Activated T-helper 17 cell treated with anti-CD3 and anti-CD28 coated beads, Interleukin-2, amount 50 U/mL, for 72 hours (primary cell): ENCODE data around the gene EIF5A2. TPM values are rescaled to one million over a fixed set of nuclear protein-coding genes. Genes with fewer than 3 reads are reported as not detected.
A peak's percentile ranks its signal among the peaks of the same experiment; 100 is the strongest.
"Not testable (repeated sequence)": the region's sequence is repeated elsewhere in the genome, so short reads cannot be mapped to it uniquely, and the experiment has no call there.

Source experiments
- ATAC-seq: fragments of 150-1000 bp; cut with Tn5 transposase; replicated peaks from 2 replicates; pipeline ENCODE4 v1.10.0; 2021; ENCODE audit warnings: mild to moderate bottlenecking, moderate library complexity
- H3K27ac Mint-ChIP-seq: one replicate; pipeline ENCODE4 v1.8.0; 2022; ENCODE audit warnings: mixed read lengths
- H3K27me3 Mint-ChIP-seq: one replicate; pipeline ENCODE4 v1.8.0; 2022; ENCODE audit warnings: mixed read lengths
- H3K36me3 Mint-ChIP-seq: one replicate; pipeline ENCODE4 v1.8.0; 2022; ENCODE audit warnings: low read depth, mild to moderate bottlenecking, mixed read lengths
- H3K4me1 Mint-ChIP-seq: one replicate; pipeline ENCODE4 v1.8.0; 2022; ENCODE audit warnings: mixed read lengths
- H3K4me3 Mint-ChIP-seq: one replicate; pipeline ENCODE4 v1.8.0; 2022; ENCODE audit warnings: mild to moderate bottlenecking, mixed read lengths
- H3K9me3 Mint-ChIP-seq: one replicate; pipeline ENCODE4 v1.8.0; 2022; ENCODE audit warnings: mixed read lengths
- total RNA-seq, 2 donors: library from RNA; stranded (reverse); gene quantifications; one replicate each; pipeline ENCODE4 v1.2.3, GENCODE V29; 2022

Gene EIF5A2
- 1 to 10 TPM; 4.7 to 8.9 TPM for total RNA-seq

DNA sequence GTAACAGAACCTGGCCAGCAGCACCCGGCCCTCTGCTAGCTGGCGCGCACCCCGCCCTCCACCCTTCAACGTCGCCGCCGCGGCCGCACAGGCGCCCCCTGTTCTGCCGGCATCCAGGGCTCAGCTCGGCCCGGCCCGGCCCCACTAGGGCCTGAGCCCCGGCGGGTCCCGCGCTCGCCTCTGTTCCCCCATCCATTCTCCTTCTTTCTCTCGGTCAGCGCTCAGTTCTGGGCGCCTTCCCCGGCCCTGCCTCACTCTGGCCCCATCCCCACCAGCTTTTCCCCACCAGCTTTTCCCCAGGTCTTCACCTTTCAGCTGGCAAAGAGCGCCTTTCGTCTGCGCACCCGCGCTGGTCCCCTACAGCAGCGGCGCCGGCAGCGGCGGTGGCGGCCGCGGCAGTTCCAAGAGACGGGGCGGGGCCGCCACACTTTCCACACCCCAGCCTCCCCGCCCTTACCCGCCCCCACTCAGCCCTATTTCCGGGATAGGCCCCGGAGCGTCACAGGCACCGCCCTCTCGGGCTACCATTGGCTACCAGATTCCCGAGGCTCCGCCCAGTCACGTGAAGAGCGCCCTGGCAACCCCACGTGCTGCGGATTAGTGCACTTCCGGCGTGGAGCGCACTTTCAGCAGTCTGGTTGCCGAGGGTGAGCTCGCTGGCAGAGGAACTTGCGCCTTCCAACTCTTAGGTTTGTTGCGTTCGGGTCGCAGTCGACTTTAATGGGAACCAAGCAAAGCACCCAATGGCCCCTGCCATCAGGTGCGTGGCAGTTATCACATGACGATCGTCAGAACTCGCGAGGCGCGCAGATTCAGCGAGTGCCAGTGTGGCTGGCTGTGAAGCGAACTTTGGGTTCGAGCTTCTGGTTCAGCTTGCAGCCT lies at the start of gene EIF5A2:
TSS of gene EIF5A2 (minus strand) at position 403 of the 882 bp plus-strand sequence. CDS start 831 bp downstream, outside the sequence.
- Mint-ChIP-seq H3K4me1 (no peaks in the 10 kb centered on the region), H3K27me3 (no peaks in the 10 kb centered on the region), H3K4me3 (peak within 1 kb of the TSS; percentile 87), H3K27ac (peak within 1 kb of the TSS; percentile 88), H3K36me3 (no peaks in the 10 kb centered on the region), H3K9me3 (peaks cover 3% of the 10 kb centered on the region)
- peak; percentile 96 for ATAC-seq

DNA sequence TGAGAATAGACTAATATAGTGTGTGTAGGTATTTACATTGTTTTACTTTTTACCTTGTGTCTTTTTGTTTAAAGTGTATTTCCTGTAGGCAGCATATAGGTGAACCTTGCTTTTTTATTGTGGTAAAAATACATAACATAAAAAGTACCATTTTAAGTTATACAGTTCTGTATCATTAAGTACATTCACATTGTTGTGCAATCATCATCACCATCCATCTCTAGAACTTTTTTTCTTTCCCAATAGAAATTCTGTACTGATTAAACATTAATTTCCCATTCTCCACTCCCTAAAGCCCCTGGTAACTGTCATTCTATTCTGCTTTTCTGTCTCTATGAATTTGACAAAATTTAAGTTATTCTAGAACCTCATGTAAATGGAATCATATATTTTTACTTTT lies 48.2 kb upstream of the EIF5A2 start:
- H3K27ac Mint-ChIP-seq: no peak overlapping the region
- no peaks in the 10 kb centered on the region for H3K4me1 Mint-ChIP-seq
- no peak for ATAC-seq
- H3K9me3 Mint-ChIP-seq: no peaks in the 10 kb centered on the region
- peaks cover 17% of the 10 kb centered on the region for H3K27me3 Mint-ChIP-seq
- no peak overlapping the region for H3K4me3 Mint-ChIP-seq
- H3K36me3 Mint-ChIP-seq: no peaks in the 10 kb centered on the region

DNA sequence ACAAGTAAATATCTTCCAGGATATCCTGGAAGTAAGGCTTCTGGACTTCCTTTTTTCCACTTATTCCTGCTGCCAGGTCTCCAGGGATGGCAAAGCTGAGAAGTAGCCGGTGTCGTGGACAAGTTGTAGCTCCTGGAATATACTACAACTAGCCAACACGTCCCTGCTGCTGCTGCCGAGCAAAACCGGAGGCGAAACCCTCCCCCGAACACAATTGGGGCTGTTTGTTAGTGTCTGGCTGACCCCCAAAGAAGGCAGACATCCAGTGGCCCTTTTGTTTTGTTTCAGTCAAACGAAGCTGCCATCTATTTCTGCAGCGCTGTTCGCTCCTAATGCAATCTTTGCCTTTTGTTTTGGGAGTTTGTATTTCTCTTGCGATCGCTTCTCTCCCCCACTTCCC lies 45.3 kb upstream of the EIF5A2 start:
- Mint-ChIP-seq H3K27ac (no peak overlapping the region), H3K36me3 (no peaks in the 10 kb centered on the region), H3K27me3 (peaks cover 14% of the 10 kb centered on the region), H3K4me1 (no peaks in the 10 kb centered on the region), H3K4me3 (no peak overlapping the region), H3K9me3 (no peaks in the 10 kb centered on the region)
- no peak for ATAC-seq

DNA sequence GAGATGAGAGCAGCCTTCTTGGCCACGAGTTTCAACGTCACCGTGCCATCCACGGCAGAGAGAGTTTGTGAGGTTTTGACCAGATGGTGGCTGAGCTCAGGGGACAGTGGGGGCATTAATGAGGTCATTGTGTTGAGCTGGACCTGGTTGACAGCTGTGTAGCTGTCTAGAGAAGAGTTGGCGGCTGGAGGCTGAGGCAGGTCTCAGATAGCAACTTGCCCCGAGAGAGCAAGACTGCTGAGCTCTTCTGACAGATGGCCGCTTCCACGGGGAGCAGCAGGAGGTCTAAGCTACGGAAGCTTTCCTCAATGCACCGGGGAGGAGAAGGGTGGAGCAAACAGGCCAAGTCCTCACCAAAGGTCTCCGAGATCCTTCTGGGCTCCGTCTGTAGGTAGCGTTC lies 44.8 kb upstream of the EIF5A2 start:
- Mint-ChIP-seq H3K27ac (no peak overlapping the region), H3K9me3 (no peaks in the 10 kb centered on the region), H3K4me1 (no peaks in the 10 kb centered on the region), H3K27me3 (peaks cover 14% of the 10 kb centered on the region), H3K4me3 (no peak overlapping the region), H3K36me3 (no peaks in the 10 kb centered on the region)
- ATAC-seq: no peak

DNA sequence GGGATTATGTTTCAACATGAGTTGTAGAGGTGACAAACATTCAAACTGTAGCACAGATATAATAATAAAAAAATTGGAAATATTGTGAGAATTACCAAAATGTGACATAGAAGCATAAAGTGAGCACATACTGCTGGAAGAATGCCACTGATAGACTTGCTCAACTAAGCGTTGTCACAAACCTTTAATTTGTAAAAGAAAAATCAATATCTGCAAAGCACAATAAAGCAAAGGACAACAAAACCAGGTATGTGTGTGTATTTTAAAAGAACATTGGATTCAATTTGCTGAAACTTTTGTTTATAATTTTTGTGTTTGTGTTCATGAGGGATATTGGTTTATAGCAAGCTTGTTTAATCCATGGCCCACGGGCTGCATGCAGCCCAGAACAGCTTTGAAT lies 40.8 kb upstream of the EIF5A2 start:
- Mint-ChIP-seq H3K36me3 (no peaks in the 10 kb centered on the region), H3K9me3 (no peaks in the 10 kb centered on the region), H3K4me1 (no peaks in the 10 kb centered on the region), H3K27ac (no peak overlapping the region), H3K27me3 (peaks cover 17% of the 10 kb centered on the region), H3K4me3 (no peak overlapping the region)
- no peak for ATAC-seq

DNA sequence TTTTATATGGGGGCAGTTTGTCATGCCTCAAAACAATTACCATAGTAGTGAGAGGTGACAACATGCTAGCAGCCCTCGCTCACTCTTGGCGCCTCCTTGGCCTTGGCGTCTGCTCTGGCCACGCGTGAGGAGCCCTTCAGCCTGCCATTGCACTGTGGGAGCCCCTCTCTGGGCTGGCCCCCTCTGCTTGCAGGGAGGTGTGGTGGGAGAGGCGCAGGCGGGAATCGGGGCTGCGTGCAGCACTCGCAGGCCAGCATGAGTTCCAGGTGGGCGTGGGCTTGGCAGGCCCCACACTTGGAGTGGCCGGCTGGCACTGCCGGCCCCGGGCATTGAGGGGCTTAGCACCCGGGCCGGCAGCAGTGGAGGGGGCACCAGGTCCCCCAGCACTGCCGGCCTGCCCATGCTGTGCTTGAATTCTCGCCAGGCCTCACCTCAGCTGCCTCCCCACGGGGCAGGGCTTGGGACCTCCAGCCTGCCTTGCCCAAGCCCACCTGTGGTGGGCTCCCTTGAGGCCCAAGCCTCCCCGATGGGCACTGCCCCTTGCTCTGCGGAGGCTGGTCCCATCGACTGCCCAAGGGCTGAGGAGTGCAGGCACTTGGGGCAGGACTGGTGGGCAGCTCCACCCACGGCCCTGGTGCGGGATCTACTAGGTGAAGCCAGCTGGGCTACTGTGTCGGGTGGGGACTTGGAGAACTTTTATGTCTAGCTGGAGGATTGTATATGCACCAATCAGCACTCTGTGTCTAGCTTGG lies 38.8 kb upstream of the EIF5A2 start:
- no peaks in the 10 kb centered on the region for H3K4me1 Mint-ChIP-seq
- ATAC-seq: no peak
- no peak overlapping the region for H3K4me3 Mint-ChIP-seq
- H3K36me3 Mint-ChIP-seq: no peaks in the 10 kb centered on the region
- H3K9me3 Mint-ChIP-seq: no peaks in the 10 kb centered on the region
- peaks cover 19% of the 10 kb centered on the region for H3K27me3 Mint-ChIP-seq
- H3K27ac Mint-ChIP-seq: no peak overlapping the region

DNA sequence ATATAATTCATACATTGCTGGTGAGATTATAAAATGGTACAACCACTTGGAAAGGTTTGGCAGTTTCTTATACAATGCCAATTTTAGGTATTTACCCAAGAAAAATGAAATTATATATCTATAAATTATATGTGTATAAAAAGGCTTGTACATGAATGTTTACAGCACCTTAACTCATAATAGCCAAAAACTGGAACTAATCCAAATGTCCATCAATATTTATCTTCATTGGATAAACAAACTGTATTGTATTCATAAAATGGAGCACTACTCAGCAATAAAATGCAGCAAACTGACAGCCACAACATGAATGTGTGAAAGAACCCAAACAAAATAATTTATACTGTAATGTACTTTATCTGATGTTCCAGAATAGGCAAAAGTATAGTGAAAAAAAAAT lies 33.6 kb upstream of the EIF5A2 start:
- Mint-ChIP-seq H3K4me3 (no peak overlapping the region), H3K4me1 (no peaks in the 10 kb centered on the region), H3K27me3 (peaks cover 32% of the 10 kb centered on the region), H3K9me3 (peaks cover 9% of the 10 kb centered on the region), H3K27ac (no peak overlapping the region), H3K36me3 (no peaks in the 10 kb centered on the region)
- ATAC-seq: no peak

DNA sequence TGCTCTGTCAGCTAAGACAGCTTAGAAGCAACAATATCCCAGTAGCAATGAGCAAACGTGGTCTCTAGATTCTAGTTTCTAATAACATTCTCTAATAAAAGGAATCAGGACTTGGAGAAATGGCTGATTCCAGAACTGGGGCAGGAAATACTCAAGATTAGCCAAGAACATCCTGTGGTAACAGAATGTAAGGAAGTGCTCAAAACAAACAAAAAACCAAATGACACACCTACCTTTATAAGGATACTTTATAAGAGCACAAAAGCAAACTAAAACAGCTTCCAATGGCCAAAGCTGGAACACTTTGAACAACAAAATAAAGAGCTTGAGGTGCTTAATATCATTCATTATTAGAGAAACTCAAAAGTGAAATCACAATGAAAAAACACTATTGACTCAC lies 33.1 kb upstream of the EIF5A2 start:
- H3K36me3 Mint-ChIP-seq: no peaks in the 10 kb centered on the region
- ATAC-seq: no peak
- H3K27me3 Mint-ChIP-seq: peaks cover 31% of the 10 kb centered on the region
- H3K4me3 Mint-ChIP-seq: no peak overlapping the region
- peaks cover 9% of the 10 kb centered on the region for H3K9me3 Mint-ChIP-seq
- H3K4me1 Mint-ChIP-seq: no peaks in the 10 kb centered on the region
- no peak overlapping the region for H3K27ac Mint-ChIP-seq

DNA sequence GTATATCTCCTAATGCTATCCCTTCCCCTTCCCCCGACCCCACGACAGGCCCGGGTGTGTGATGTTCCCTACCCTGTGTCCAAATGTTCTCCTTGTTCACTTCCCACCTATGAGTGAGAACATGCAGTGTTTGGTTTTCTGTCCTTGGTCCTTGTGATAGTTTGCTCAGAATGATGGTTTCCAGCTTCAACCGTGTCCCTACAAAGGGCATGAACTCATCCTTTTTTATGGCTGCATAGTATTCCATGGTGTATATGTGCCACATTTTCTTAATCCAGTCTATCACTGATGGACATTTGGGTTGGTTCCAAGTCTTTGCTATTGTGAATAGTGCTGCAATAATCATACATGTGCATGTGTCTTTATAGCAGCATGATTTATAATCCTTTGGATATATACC lies 24.6 kb upstream of the EIF5A2 start:
- H3K27me3 Mint-ChIP-seq: peaks cover 30% of the 10 kb centered on the region
- not testable (repeated sequence) for H3K4me1 Mint-ChIP-seq, H3K4me3 Mint-ChIP-seq, ATAC-seq, H3K36me3 Mint-ChIP-seq, H3K27ac Mint-ChIP-seq, H3K9me3 Mint-ChIP-seq

DNA sequence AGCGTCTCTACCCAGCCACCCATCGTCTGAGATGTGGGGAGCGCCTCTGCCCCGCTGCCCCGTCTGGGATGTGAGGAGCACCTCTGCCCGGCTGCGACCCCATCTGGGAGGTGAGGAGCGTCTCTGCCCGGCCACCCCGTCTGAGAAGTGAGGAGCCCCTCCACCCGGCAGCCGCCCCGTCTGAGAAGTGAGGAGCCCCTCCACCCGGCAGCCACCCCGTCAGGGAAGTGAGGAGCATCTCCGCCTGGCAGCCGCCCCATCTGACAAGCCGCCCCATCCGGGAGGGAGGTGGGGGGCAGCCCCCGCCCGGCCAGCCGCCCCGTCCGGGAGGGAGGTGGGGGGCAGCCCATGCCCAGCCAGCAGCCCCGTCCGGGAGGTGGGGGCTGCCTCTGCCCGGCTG lies 15.1 kb upstream of the EIF5A2 start:
- not testable (repeated sequence) for ATAC-seq, H3K9me3 Mint-ChIP-seq, H3K27ac Mint-ChIP-seq, H3K36me3 Mint-ChIP-seq, H3K4me3 Mint-ChIP-seq, H3K4me1 Mint-ChIP-seq
- peaks cover 11% of the 10 kb centered on the region for H3K27me3 Mint-ChIP-seq

DNA sequence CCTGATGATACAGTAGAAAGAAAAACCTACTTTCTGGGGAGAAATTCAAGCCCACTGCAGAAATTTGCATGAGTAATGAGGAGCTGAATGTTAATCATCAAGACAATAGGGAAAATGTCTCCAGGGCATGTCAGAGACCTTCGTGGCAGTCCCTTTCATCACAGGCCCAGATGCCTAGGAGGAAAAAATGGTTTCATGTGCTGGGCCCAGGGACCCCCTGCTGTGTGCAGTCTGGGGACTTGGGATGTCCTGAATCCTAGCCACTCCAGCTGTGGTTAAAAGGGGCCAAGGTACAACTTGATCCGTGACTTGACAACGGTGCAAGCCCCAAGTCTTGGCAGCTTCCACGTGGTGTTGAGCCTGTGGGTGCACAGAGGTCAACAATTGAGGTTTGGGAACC lies 10.3 kb upstream of the EIF5A2 start:
- H3K27me3 Mint-ChIP-seq: peaks cover 10% of the 10 kb centered on the region
- no peak for ATAC-seq
- peaks cover 5% of the 10 kb centered on the region for H3K9me3 Mint-ChIP-seq
- no peaks in the 10 kb centered on the region for H3K4me1 Mint-ChIP-seq
- no peak overlapping the region for H3K27ac Mint-ChIP-seq
- H3K4me3 Mint-ChIP-seq: no peak overlapping the region
- no peaks in the 10 kb centered on the region for H3K36me3 Mint-ChIP-seq

DNA sequence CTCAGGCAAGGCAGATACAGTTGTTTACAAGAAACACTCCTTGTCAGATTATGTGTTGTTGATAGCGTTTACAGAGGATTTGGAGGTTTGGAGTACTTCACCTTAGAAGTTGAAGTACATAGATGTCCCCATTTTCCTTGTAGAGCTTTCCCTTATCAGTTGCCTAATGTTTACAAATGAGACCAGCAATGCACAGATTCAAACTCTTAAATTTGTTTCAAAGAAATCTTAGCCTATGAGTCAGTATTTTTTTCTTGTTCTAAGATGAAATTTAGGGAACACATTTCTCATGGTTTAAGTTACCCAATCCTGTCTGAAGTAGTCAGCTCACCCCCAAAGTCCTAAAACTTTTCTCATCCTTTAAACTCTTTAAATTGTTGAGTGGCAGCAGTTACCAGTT lies 6.3 kb upstream of the EIF5A2 start:
- H3K27ac Mint-ChIP-seq: no peak overlapping the region
- H3K36me3 Mint-ChIP-seq: no peaks in the 10 kb centered on the region
- H3K9me3 Mint-ChIP-seq: peaks cover 8% of the 10 kb centered on the region
- no peaks in the 10 kb centered on the region for H3K4me1 Mint-ChIP-seq
- no peak overlapping the region for H3K4me3 Mint-ChIP-seq
- ATAC-seq: no peak
- H3K27me3 Mint-ChIP-seq: no peaks in the 10 kb centered on the region

DNA sequence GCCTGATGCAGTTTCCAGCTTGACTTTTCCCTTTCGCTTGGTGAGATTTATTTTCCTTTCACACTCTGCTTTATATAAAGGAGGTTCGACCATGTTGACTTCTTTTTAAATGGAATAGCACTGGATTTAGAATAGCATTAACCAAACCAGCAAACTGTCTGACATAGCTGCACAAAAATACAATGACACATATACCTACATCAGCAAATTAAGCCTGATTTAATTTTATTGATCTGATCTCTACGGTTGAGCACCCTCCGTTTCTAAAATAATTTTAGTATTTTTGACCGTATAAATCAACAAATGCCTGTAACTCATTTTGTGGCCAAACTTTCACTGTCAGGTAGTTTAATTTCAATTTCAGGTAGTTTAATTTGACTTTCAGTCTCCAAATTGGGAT lies 5.8 kb upstream of the EIF5A2 start:
- no peak overlapping the region for H3K27ac Mint-ChIP-seq
- H3K36me3 Mint-ChIP-seq: no peaks in the 10 kb centered on the region
- no peak overlapping the region for H3K4me3 Mint-ChIP-seq
- H3K9me3 Mint-ChIP-seq: peaks cover 8% of the 10 kb centered on the region
- no peak for ATAC-seq
- no peaks in the 10 kb centered on the region for H3K4me1 Mint-ChIP-seq
- no peaks in the 10 kb centered on the region for H3K27me3 Mint-ChIP-seq

DNA sequence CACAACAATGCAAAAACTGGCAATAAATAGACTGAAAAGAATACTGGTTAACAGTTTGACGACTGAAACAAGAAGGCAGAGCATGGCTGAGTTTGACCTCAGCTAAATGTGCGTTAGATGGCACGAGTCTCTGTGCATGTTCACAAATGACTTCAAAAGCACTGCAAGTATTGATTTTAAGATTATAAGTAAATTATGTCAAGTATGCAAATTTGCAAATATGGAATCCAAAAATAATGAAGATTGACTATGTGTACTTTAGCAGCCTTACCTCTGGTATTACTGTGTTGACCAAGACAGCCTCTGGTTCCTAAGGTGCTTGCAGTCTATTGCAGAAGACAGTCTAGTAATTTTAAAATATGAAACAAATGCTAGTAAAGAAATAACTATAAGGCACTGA lies 2.6 kb upstream of the EIF5A2 start:
- Mint-ChIP-seq H3K4me3 (no peak overlapping the region), H3K4me1 (no peaks in the 10 kb centered on the region), H3K9me3 (peaks cover 3% of the 10 kb centered on the region), H3K36me3 (no peaks in the 10 kb centered on the region), H3K27ac (no peak overlapping the region), H3K27me3 (no peaks in the 10 kb centered on the region)
- ATAC-seq: no peak

DNA sequence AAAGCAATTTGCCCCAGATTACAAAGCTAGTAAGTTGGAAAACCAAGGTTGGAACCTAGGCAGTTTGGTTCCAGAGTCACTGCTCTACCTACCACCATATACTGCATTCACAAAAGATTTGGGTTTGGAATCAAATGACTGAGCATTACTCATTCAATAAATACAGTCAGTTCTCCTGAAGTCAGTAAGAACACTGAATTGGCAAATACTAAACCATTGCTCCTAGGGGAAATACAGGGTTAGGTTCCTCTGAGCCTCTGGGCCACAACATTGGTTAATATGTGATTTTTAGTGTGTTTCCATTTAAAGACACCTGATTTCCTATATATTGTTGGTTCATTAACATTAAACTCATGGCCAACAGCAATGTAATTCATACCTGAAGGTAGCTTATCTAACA lies 2.1 kb upstream of the EIF5A2 start:
- no peak for ATAC-seq
- Mint-ChIP-seq H3K27me3 (no peaks in the 10 kb centered on the region), H3K27ac (no peak overlapping the region), H3K4me1 (no peaks in the 10 kb centered on the region), H3K36me3 (no peaks in the 10 kb centered on the region), H3K9me3 (peaks cover 3% of the 10 kb centered on the region), H3K4me3 (no peak overlapping the region)
